GM12864 (cell line): Measurements from ENCODE around the gene GP1BB.

ENCODE experiments used
- DNase-seq: peaks from one replicate; pipeline ENCODE4 v3.0.0-alpha.2; 2011; ENCODE audit warnings: low read depth
- H3K4me3 ChIP-seq: 2 replicates; pipeline ENCODE4 v1.5.1; 2011; ENCODE audit warnings: mild to moderate bottlenecking, low read depth, low read length, control low read depth
- TF ChIP-seq, protein P1 (sequence below): IDR thresholded peaks from 2 replicates; pipeline ENCODE4 v1.5.1; 2011; ENCODE audit warnings: low read depth, mild to moderate bottlenecking, moderate library complexity, low read length, control low read depth, inconsistent platforms; ENCODE audit errors: missing control alignments

GP1BB gene

DNA sequence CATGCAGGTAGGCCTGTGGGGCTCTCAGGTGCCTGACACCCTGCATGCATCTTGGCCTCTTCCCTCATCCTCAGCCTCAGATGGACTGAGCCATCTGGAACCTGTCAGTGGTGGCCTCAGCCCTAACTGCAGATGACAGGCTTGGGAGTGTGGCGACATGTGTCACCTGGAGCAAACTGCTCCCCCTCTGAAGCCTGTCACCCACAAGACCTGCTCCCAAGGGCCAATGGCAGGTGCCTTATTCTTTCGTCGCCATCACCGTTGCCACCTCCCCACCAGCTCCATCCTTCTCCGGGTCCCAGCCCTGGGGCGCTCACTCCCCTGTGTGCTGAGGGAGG, 12.6 kb upstream of the GP1BB start:
- H3K4me3 ChIP-seq = no peak overlapping the region
- TF ChIP-seq, protein P1, sequence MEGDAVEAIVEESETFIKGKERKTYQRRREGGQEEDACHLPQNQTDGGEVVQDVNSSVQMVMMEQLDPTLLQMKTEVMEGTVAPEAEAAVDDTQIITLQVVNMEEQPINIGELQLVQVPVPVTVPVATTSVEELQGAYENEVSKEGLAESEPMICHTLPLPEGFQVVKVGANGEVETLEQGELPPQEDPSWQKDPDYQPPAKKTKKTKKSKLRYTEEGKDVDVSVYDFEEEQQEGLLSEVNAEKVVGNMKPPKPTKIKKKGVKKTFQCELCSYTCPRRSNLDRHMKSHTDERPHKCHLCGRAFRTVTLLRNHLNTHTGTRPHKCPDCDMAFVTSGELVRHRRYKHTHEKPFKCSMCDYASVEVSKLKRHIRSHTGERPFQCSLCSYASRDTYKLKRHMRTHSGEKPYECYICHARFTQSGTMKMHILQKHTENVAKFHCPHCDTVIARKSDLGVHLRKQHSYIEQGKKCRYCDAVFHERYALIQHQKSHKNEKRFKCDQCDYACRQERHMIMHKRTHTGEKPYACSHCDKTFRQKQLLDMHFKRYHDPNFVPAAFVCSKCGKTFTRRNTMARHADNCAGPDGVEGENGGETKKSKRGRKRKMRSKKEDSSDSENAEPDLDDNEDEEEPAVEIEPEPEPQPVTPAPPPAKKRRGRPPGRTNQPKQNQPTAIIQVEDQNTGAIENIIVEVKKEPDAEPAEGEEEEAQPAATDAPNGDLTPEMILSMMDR = no peak
- no peak for DNase-seq

DNA sequence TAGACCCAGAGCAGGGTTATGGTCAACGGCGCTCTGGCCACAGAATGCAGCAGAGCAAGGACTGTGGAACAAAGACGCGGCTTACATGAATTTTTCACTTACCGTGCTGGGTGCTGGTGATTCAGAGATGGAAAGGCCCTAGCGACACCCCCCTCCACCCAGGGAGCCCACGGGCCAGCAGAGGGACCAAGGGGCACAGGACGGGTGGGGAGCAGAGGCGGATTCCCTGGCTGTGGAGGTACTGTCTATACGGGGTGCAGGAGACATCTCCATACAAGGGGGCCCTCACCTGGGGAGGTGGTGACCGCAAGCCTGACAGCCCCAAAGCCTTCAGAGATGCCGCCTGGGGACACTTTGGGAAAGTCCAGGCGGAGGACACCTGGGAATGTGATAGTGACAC, 10.1 kb upstream of the GP1BB start:
- no peak for DNase-seq
- no peak overlapping the region for H3K4me3 ChIP-seq
- TF ChIP-seq, protein P1 = no peak

- TF ChIP-seq, protein P1 = no peak
- no peak overlapping the region for H3K4me3 ChIP-seq
Observed at GRCh38 chr22:19713650-19714311, 9.6 kb upstream of the GP1BB start.

DNA sequence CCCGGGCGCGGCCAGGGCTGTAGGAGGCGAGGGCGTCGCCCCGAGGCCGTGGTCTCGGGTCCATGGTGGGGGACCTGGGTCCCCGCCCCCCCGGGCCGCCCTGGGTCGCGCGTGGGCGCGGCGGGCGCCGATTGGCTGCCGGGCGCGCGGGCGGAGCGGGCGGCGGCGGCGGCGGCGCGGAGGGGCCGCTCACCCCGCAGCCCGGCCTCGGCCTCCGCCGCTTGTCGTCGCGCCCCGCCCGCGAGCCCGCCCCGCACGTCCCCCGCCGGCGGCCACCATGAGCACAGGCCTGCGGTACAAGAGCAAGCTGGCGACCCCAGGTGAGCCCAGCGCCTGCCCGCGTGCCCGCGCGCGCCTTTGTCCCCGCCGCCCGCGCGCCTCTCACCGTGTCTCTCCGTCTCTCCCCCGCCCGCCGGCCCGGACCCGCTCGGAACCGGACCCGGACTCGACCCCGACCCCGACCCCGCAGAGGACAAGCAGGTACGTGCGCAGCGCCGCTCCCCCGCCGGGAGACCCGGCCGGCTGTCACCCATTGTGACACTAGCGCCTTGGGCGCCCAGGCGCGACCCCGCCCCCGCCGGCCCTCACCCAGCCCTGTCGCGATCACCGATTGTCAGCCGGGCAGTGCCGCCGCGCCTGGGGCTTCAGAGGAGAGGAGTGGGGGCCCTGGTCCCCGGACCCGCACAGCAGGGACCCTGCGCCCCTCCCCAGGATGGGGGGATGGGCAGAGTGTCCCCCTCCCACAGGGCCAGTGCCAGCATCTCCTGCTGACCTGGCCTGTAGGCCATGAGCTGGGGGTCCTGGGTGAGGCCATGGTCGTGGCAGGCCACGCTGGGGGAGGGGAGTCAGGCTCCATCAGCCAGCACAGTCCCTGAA, 8.8 kb upstream of the GP1BB start, which contains the start of gene SEPTIN5:
TSS of gene SEPTIN5 (plus strand) at position 192 of the 876 bp plus-strand sequence. CDS start at position 278, 86 bp downstream.
- TF ChIP-seq, protein P1 = no peak
- DNase-seq = no peak
- no peak within 1 kb of the TSS; the same call in 1 of the 2 replicates for H3K4me3 ChIP-seq

More at GRCh38 chr22:19713650-19714311, 9.6 kb upstream of the GP1BB start:
- DNase-seq = no peak

GRCh38 chr22:19715188-19715930, 8.0 kb upstream of the GP1BB start:
- no peak overlapping the region for H3K4me3 ChIP-seq
- DNase-seq = no peak
- TF ChIP-seq, protein P1 = no peak

DNA sequence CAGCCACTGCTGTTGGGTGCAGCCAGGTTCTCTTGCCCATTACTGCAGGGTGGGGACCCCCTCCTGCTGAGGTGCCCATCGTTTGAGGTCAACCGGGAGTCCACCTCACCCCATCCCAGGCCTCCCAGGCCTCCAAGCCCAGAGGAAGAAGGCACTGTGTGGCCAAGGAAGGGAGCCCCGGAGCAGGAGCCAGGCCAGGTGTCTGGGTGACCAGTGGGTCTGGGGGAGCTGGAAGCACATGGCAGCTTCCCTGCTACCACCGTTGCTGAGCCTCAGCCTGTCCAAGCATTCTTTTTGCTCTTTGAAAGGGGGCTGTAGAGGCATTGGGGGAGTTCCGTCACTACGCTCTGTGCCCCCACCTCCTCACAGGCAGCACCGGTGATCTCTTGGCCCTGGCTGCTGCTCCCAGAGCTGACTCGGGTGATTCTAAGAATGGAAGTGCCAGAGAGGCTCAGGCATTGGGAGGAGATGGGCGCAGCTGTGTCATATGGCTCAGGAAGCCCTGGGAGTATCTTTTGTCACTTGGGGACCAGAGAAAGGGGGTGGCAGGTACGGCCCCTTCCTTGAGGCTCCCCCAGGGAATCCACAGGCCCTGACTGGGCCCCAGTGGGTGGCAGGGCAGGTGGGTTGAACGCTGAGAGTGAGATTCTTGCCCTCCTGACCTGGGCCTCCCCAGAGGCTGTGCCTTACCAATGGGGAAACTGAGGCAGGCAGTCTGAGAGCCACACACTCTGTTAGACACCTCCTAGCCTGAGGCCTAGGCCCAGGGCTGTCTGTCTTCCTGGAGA, 7.1 kb upstream of the GP1BB start:
- TF ChIP-seq, protein P1 = no peak
- H3K4me3 ChIP-seq = no peak overlapping the region
- no peak for DNase-seq
